Keratinocyte (primary cell): ENCODE results near the gene PPFIA1.

ENCODE experiments used
- EZH2 ChIP-seq: IDR thresholded peaks from one replicate; pipeline ENCODE4 v1.6.1; 2012; ENCODE audit warnings: inconsistent platforms, mild to moderate bottlenecking, low read length, moderate library complexity
- TF ChIP-seq, protein P1 (sequence below), 3 experiments: IDR thresholded peaks in 1 of 3; conservative IDR thresholded peaks in 1 of 3; optimal IDR thresholded peaks in 1 of 3; 2 replicates in 2 of 3; 3 replicates in 1 of 3; pipeline versions ENCODE3 to v1.5.1; 2011; ENCODE audit warnings: low read length in 3 of 3, mild to moderate bottlenecking in 3 of 3, moderate library complexity in 2 of 3, control low read depth in 1 of 3, inconsistent platforms in 1 of 3; ENCODE audit not compliant: insufficient read depth in 2 of 3; ENCODE audit errors: extremely low read depth in 1 of 3

DNA sequence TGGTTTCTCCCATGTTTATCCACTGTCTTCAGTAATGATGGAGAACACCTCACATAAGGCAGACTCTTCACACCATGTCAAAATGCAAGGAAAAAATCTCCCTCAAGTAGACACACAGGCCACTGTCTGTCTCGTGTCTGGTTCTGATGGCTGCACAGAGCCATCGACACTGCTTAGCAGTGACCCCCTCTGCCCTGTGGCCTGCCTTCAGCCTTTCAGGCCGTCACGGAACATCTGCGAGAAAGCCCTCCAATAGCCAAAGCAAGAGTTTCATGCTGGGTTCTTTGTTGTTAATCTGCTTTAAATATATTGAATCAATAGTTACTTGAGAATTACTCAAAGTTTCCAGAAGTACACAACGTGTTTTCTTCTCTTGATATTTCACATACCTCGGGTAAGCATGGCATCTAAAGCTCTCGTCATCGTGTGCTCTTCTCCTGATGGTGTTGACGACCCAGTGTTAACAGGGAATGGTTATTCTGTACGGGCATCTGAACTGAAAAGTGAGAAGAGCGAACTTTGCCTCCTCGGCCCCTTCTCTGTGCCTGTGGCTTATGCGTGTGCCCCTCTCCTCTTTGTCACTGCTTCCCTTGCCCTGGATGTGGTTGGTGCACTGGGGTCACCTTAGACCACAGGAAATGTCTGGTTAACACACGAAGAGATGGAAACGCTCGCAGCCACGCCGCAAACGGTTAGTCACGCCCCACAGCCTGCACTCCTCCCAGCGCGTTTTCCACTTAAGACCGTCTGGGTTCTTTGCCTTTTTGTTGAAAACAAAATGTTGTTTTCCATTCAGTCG lies 94.5 kb downstream of the PPFIA1 start:
- TF ChIP-seq, protein P1, sequence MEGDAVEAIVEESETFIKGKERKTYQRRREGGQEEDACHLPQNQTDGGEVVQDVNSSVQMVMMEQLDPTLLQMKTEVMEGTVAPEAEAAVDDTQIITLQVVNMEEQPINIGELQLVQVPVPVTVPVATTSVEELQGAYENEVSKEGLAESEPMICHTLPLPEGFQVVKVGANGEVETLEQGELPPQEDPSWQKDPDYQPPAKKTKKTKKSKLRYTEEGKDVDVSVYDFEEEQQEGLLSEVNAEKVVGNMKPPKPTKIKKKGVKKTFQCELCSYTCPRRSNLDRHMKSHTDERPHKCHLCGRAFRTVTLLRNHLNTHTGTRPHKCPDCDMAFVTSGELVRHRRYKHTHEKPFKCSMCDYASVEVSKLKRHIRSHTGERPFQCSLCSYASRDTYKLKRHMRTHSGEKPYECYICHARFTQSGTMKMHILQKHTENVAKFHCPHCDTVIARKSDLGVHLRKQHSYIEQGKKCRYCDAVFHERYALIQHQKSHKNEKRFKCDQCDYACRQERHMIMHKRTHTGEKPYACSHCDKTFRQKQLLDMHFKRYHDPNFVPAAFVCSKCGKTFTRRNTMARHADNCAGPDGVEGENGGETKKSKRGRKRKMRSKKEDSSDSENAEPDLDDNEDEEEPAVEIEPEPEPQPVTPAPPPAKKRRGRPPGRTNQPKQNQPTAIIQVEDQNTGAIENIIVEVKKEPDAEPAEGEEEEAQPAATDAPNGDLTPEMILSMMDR (optimal IDR thresholded peaks at IDR 0.05 in 1 of 3, IDR thresholded peaks at IDR 0.05 in 1 of 3, conservative IDR thresholded peaks at IDR 0.05 in 1 of 3; ENCODE audit: extremely low read depth in 1 of 3, insufficient read depth in 2 of 3, low read length in 3 of 3): no peak
- no peak for TF ChIP-seq EZH2
